Gastroesophageal sphincter (tissue), 4 donors: ENCODE data around the gene UCP1. TPM values are rescaled to one million over a fixed set of nuclear protein-coding genes. Genes with fewer than 3 reads are reported as not detected.

Source experiments
- ATAC-seq: fragments of 150-250 bp; one replicate; pipeline ENCODE4 v1.9.1; 2016; ENCODE audit warnings: mild to moderate bottlenecking, moderate library complexity
- H3K27ac ChIP-seq, 4 donors: fragments of 200-600 bp; sonication (generic) in 3 of 4; 1 replicate in 3 of 4; 2 replicates in 1 of 4; pipeline ENCODE4 v1.5.1; 2016 to 2019
- H3K27me3 ChIP-seq: fragments of 200-600 bp; sonication (generic); one replicate; pipeline ENCODE4 v1.5.1; 2019
- H3K36me3 ChIP-seq, 2 donors: fragments of 200-600 bp; sonication (generic); one replicate each; pipeline ENCODE4 v1.5.1; 2019; ENCODE audit warnings: control low read depth in 1 of 2
- H3K4me1 ChIP-seq, 3 donors: fragments of 200-600 bp; sonication (generic); 1 replicate in 2 of 3; 2 replicates in 1 of 3; pipeline ENCODE4 v1.5.1; 2016 to 2019; ENCODE audit warnings: control low read depth in 2 of 3
- H3K4me3 ChIP-seq, 2 donors: fragments of 200-600 bp; sonication (generic); one replicate each; pipeline ENCODE4 v1.5.1; 2019; ENCODE audit warnings: mild to moderate bottlenecking in 1 of 2, moderate library complexity in 1 of 2
- H3K9me3 ChIP-seq, 3 donors: fragments of 200-600 bp; sonication (generic); one replicate each; pipeline ENCODE4 v1.5.1; 2017 to 2019; ENCODE audit warnings: control low read depth in 2 of 3
- CTCF ChIP-seq, 4 experiments: fragments of 200-600 bp in 2 of 4; fragments of 450-650 bp in 2 of 4; sonication (generic) in 1 of 4; IDR thresholded peaks; one replicate each; pipeline ENCODE4 v1.5.1; 2017 to 2019; ENCODE audit warnings: antibody characterized with exemption in 4 of 4, mild to moderate bottlenecking in 2 of 4, moderate library complexity in 2 of 4
- EP300 ChIP-seq: sonication (generic); formaldehyde crosslinking; IDR thresholded peaks from one replicate; pipeline ENCODE4 v1.6.1; 2017; ENCODE audit warnings: antibody characterized with exemption, mild to moderate bottlenecking
- POLR2A ChIP-seq, 2 donors: fragments of 450-650 bp; IDR thresholded peaks; one replicate each; pipeline ENCODE4 v1.6.1; 2017; ENCODE audit warnings: antibody characterized with exemption in 2 of 2, mild to moderate bottlenecking in 2 of 2, moderate library complexity in 1 of 2
- POLR2AphosphoS5 ChIP-seq: sonication (generic); formaldehyde crosslinking; IDR thresholded peaks from one replicate; pipeline ENCODE4 v1.6.1; 2017; ENCODE audit warnings: antibody characterized with exemption
- WGBS, 2 donors: methylation state at CpG; one replicate each; pipeline ENCODE4 v1.1.5; 2018; ENCODE audit warnings: low coverage in 1 of 2; 5-methylcytosine and 5-hydroxymethylcytosine counted together
- total RNA-seq, 4 donors: library from RNA; depleted of rRNA; stranded (reverse); fragments of >200 nt; gene quantifications; one replicate each; pipeline ENCODE4 v1.1.0, GENCODE V29; 2016

The UCP1 gene
- total RNA-seq, 4 donors from 2014 or later: not detected

GRCh38 chr4:140556372-140557085 lies 12.2 kb downstream of the UCP1 start:
- 83 to 89% methylated on average over 6 of the region's 6 CpGs for WGBS, 2 donors

GRCh38 chr4:140533951-140534480 lies 34.7 kb downstream of the UCP1 start:
- peaks cover 0 to 62% of the 10 kb centered on the region in 2 donors for H3K36me3 ChIP-seq
- no peak overlapping the region for H3K4me3 ChIP-seq
- no peaks in the 10 kb centered on the region for H3K4me1 ChIP-seq
- ATAC-seq: no peak
- H3K27ac ChIP-seq: no peak overlapping the region
- WGBS, 2 donors: 77 to 81% methylated on average over 4 of the region's 4 CpGs
- no peaks in the 10 kb centered on the region for H3K27me3 ChIP-seq
- no peaks in the 10 kb centered on the region for H3K9me3 ChIP-seq
- TF ChIP-seq POLR2A (IDR thresholded peaks at IDR 0.05) (no peak), EP300 (no peak), CTCF (IDR thresholded peaks at IDR 0.05) (no peak), POLR2AphosphoS5 (no peak)

More at GRCh38 chr4:140556372-140557085, 12.2 kb downstream of the UCP1 start:
- no peak for TF ChIP-seq POLR2A (IDR thresholded peaks at IDR 0.05)
- TF ChIP-seq CTCF (IDR thresholded peaks at IDR 0.05): no peak
- no peak for TF ChIP-seq POLR2AphosphoS5
- TF ChIP-seq EP300: no peak
- H3K4me1 ChIP-seq: no peaks in the 10 kb centered on the region
- ATAC-seq: no peak
- H3K9me3 ChIP-seq: no peaks in the 10 kb centered on the region
- no peaks in the 10 kb centered on the region for H3K27me3 ChIP-seq
- H3K4me3 ChIP-seq: no peak overlapping the region
- peaks cover 0 to 11% of the 10 kb centered on the region in 2 donors for H3K36me3 ChIP-seq
- no peak overlapping the region for H3K27ac ChIP-seq

- Histone ChIP-seq H3K36me3 (peaks cover 0 to 38% of the 10 kb centered on the region in 2 donors), H3K27ac (no peak overlapping the region), H3K9me3 (no peaks in the 10 kb centered on the region), H3K27me3 (no peaks in the 10 kb centered on the region), H3K4me1 (peaks cover 0 to 13% (median 3%) of the 10 kb centered on the region in 3 donors), H3K4me3 (no peak overlapping the region)
- no peak for ATAC-seq
- TF ChIP-seq CTCF (IDR thresholded peaks at IDR 0.05): no peak
- TF ChIP-seq POLR2AphosphoS5: no peak
- TF ChIP-seq POLR2A (IDR thresholded peaks at IDR 0.05): no peak
- no peak for TF ChIP-seq EP300
- 88 to 92% methylated on average over 1 of the region's 1 CpG for WGBS, 2 donors
These were observed 39.3 kb downstream of the UCP1 start for GRCh38 chr4:140529434-140529833.

- peaks cover 0 to 14% of the 10 kb centered on the region in 2 donors for H3K36me3 ChIP-seq
- peaks cover 0 to 19% (median 3%) of the 10 kb centered on the region in 3 donors for H3K4me1 ChIP-seq
- peak; percentile 100 for ATAC-seq
- H3K9me3 ChIP-seq: no peaks in the 10 kb centered on the region
- peak within 1 kb of the TSS; percentile 12 to 95 (median 88) for H3K27ac ChIP-seq
- 0 to 2% methylated on average over 6 to 11 of the region's 77 CpGs for WGBS, 2 donors
- TF ChIP-seq POLR2AphosphoS5 (peak; percentile 64), EP300 (no peak), POLR2A (IDR thresholded peaks at IDR 0.05) (peak in 1 of 2 donors; percentile 40), CTCF (IDR thresholded peaks at IDR 0.05) (peak; percentile 76 to 93 (median 87))
- no peaks in the 10 kb centered on the region for H3K27me3 ChIP-seq
- peak within 1 kb of the TSS; percentile 50 to 74 for H3K4me3 ChIP-seq
These were observed 44.7 kb downstream of the UCP1 start, which contains the start of gene ELMOD2 for GRCh38 chr4:140523857-140524742. Gene ELMOD2 (plus strand): TSS chr4:140524168. CDS start chr4:140525429, 1,261 bp downstream.
